Breast epithelium (tissue), 4 donors: ENCODE measurements around the gene FAM81A. TPM values are rescaled to one million over a fixed set of nuclear protein-coding genes. Genes with fewer than 3 reads are reported as not detected.

ENCODE experiments used
- DNase-seq, 2 donors: peaks; one replicate each; pipeline ENCODE4 v3.0.0-alpha.2; 2019; ENCODE audit warnings: low spot score in 2 of 2
- H3K27ac ChIP-seq, 2 donors: fragments of 200-600 bp; sonication (generic) in 1 of 2; one replicate each; pipeline ENCODE4 v1.5.1; 2016 to 2019; ENCODE audit warnings: mild to moderate bottlenecking in 1 of 2
- H3K27me3 ChIP-seq, 2 donors: fragments of 200-600 bp; sonication (generic) in 1 of 2; one replicate each; pipeline versions ENCODE4 v1.5.1 to v1.6.0; 2017 to 2019; ENCODE audit warnings: control low read depth in 1 of 2, mild to moderate bottlenecking in 1 of 2
- H3K36me3 ChIP-seq: fragments of 200-600 bp; one replicate; pipeline ENCODE4 v1.5.1; 2019
- H3K4me1 ChIP-seq, 2 donors: fragments of 200-600 bp; sonication (generic); one replicate each; pipeline ENCODE4 v1.5.1; 2016 to 2019; ENCODE audit warnings: control low read depth in 1 of 2
- H3K4me3 ChIP-seq, 3 donors: fragments of 200-600 bp; sonication (generic); 1 replicate in 2 of 3; 2 replicates in 1 of 3; pipeline ENCODE4 v1.5.1; 2016 to 2019; ENCODE audit warnings: mild to moderate bottlenecking in 3 of 3, moderate library complexity in 2 of 3
- H3K9me3 ChIP-seq, 2 donors: fragments of 200-600 bp; sonication (generic) in 1 of 2; one replicate each; pipeline ENCODE4 v1.5.1; 2016 to 2019; ENCODE audit warnings: control low read depth in 1 of 2
- CTCF ChIP-seq, 3 donors: fragments of 450-650 bp; IDR thresholded peaks; one replicate each; pipeline ENCODE4 v1.5.1; 2016 to 2017; ENCODE audit warnings: antibody characterized with exemption in 3 of 3, mild to moderate bottlenecking in 3 of 3, moderate library complexity in 3 of 3
- POLR2A ChIP-seq: fragments of 450-650 bp; IDR thresholded peaks from one replicate; pipeline ENCODE4 v1.6.1; 2016; ENCODE audit warnings: antibody characterized with exemption, mild to moderate bottlenecking, moderate library complexity
- POLR2AphosphoS5 ChIP-seq, 3 donors: sonication (generic); formaldehyde crosslinking; IDR thresholded peaks; one replicate each; pipeline ENCODE4 v1.6.1; 2017; ENCODE audit warnings: antibody characterized with exemption in 3 of 3
- intact Hi-C: fragments of 100-400 bp; cut with DNase I; formaldehyde crosslinking; loops from one replicate; pipeline ENCODE4 v1.15.1; 2023; ENCODE audit warnings: low total_unique reads
- total RNA-seq, 3 donors: library from RNA; depleted of rRNA; stranded (reverse); fragments of >200 nt; gene quantifications; one replicate each; pipeline ENCODE4 v1.1.0, GENCODE V29; 2016

Gene FAM81A
- total RNA-seq, 3 donors from 2014 or later = 1.2 to 2.3 TPM; not detected in 1

- no peaks in the 10 kb centered on the region for H3K27me3 ChIP-seq
- intact Hi-C loops = no loop called here
- DNase-seq = no peak
- H3K4me1 ChIP-seq = no peaks in the 10 kb centered on the region
- H3K27ac ChIP-seq = no peak overlapping the region
- H3K36me3 ChIP-seq = no peaks in the 10 kb centered on the region
- H3K9me3 ChIP-seq = peaks cover 4 to 11% of the 10 kb centered on the region in 2 donors
- TF ChIP-seq CTCF (IDR thresholded peaks at IDR 0.05) = no peak
- no peak for TF ChIP-seq POLR2AphosphoS5 (IDR thresholded peaks at IDR 0.05)
- TF ChIP-seq POLR2A = no peak
- no peak overlapping the region for H3K4me3 ChIP-seq
Measured at GRCh38 chr15:59561547-59561946, 123.6 kb downstream of the FAM81A start.

DNA sequence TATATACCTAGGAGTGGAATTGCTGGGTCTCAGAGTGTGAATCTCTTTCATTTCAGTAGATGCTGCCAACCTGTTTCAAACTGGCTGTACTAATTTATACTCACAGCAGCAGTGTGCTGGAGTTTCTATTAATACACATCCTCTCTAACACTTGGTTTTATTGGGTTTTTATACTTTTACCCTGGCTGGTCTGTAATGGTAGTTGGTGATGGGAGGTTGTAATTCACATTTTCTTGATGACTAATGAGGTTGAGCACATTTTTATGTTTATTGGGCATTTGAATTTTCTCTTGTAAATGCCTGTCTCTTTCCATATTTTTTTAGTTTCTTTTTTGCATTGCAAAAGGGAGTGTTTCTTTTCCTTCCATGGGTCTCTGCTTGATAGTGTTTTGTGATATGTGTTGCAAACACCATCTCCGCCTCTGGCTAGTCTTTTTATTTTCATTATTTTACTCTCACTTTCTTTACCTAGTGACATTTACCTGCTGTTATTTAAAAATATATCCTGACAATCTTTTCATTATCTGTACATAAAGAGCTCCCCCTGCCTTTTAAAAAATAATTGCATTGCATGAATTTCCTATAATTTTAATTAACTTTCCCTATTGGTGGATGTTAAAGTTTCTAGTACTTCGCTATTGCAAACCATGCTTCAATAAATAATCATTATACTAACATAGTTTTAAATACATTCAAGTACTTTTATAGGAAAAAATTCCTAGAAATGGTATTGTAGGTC is 124.6 kb downstream of the FAM81A start:
- Histone ChIP-seq H3K9me3 (peaks cover 4 to 11% of the 10 kb centered on the region in 2 donors), H3K27ac (no peak overlapping the region), H3K27me3 (no peaks in the 10 kb centered on the region), H3K36me3 (no peaks in the 10 kb centered on the region), H3K4me3 (no peak overlapping the region), H3K4me1 (no peaks in the 10 kb centered on the region)
- TF ChIP-seq POLR2A (no peak), CTCF (IDR thresholded peaks at IDR 0.05) (no peak), POLR2AphosphoS5 (IDR thresholded peaks at IDR 0.05) (no peak)
- intact Hi-C loops = no loop called here
- no peak for DNase-seq

- no peaks in the 10 kb centered on the region for H3K4me1 ChIP-seq
- H3K27me3 ChIP-seq = no peaks in the 10 kb centered on the region
- no peaks in the 10 kb centered on the region for H3K36me3 ChIP-seq
- TF ChIP-seq POLR2A = no peak
- TF ChIP-seq CTCF (IDR thresholded peaks at IDR 0.05) = no peak
- TF ChIP-seq POLR2AphosphoS5 (IDR thresholded peaks at IDR 0.05) = no peak
- peaks cover 4 to 11% of the 10 kb centered on the region in 2 donors for H3K9me3 ChIP-seq
- H3K4me3 ChIP-seq = no peak overlapping the region
- no peak overlapping the region for H3K27ac ChIP-seq
- no peak for DNase-seq
- intact Hi-C loops = loop anchor here (1.0 kb wide), 1 partner anchor 11 kb away; no protein-coding TSS in a partner anchor
Measured at GRCh38 chr15:59565299-59565698, 127.3 kb downstream of the FAM81A start.

DNA sequence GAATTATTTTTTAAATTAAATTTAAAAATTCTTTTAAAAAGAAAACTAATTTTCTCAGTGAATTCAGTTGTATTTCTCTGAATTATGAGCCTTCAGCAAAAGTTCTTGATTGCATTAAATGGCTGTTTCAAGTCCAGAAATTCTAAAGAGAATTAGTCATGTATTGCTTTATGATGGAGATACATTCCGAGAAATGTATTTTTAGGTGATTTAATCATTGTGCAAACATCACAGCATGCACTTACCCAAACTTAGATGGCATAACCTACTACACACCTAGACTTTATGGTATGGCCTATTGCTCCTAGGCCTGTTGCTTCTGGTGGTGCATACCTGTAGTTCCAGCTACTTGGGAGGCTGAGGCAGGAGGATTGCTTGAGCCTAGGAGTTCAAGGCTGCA is 129.3 kb downstream of the FAM81A start:
- H3K9me3 ChIP-seq = peaks cover 4 to 11% of the 10 kb centered on the region in 2 donors
- intact Hi-C loops = no loop called here
- no peaks in the 10 kb centered on the region for H3K36me3 ChIP-seq
- no peak for TF ChIP-seq POLR2AphosphoS5 (IDR thresholded peaks at IDR 0.05)
- TF ChIP-seq POLR2A = no peak
- no peak for TF ChIP-seq CTCF (IDR thresholded peaks at IDR 0.05)
- H3K4me1 ChIP-seq = no peaks in the 10 kb centered on the region
- no peak overlapping the region for H3K27ac ChIP-seq
- no peak overlapping the region for H3K4me3 ChIP-seq
- no peak for DNase-seq
- H3K27me3 ChIP-seq = no peaks in the 10 kb centered on the region

GRCh38 chr15:59569477-59569876 is 131.5 kb downstream of the FAM81A start:
- intact Hi-C loops = no loop called here
- Histone ChIP-seq H3K27ac (peak overlapping the region in 1 of 2 donors; percentile 81), H3K4me1 (no peaks in the 10 kb centered on the region), H3K9me3 (peaks cover 4 to 11% of the 10 kb centered on the region in 2 donors), H3K36me3 (no peaks in the 10 kb centered on the region), H3K27me3 (no peaks in the 10 kb centered on the region), H3K4me3 (no peak overlapping the region)
- no peak for DNase-seq
- TF ChIP-seq POLR2A (no peak), CTCF (IDR thresholded peaks at IDR 0.05) (no peak), POLR2AphosphoS5 (IDR thresholded peaks at IDR 0.05) (no peak)
